Esophagus muscularis mucosa (tissue), 4 donors: Measurements from ENCODE around the gene HK2.

Experiments
- CTCF ChIP-seq, 3 experiments: fragments of 200-600 bp in 2 of 3; fragments of 450-650 bp in 1 of 3; sonication (generic) in 2 of 3; IDR thresholded peaks; one replicate each; pipeline ENCODE4 v1.5.1; 2017 to 2019; ENCODE audit warnings: antibody characterized with exemption in 3 of 3, mild to moderate bottlenecking in 2 of 3, moderate library complexity in 1 of 3
- EP300 ChIP-seq: sonication (generic); formaldehyde crosslinking; IDR thresholded peaks from one replicate; pipeline ENCODE4 v1.6.1; 2017; ENCODE audit warnings: antibody characterized with exemption
- POLR2A ChIP-seq: fragments of 450-650 bp; IDR thresholded peaks from one replicate; pipeline ENCODE4 v1.6.1; 2017; ENCODE audit warnings: antibody characterized with exemption, moderate library complexity, mild to moderate bottlenecking, low read depth
- POLR2AphosphoS5 ChIP-seq, 2 donors: sonication (generic); formaldehyde crosslinking; IDR thresholded peaks; one replicate each; pipeline ENCODE4 v1.6.1; 2017; ENCODE audit warnings: antibody characterized with exemption in 2 of 2

- TF ChIP-seq CTCF (IDR thresholded peaks at IDR 0.05) (no peak), POLR2A (no peak), POLR2AphosphoS5 (IDR thresholded peaks at IDR 0.05) (peak; percentile 14 to 49), EP300 (no peak)
These were observed 10.0 kb downstream of the HK2 start for GRCh38 chr2:74843899-74844298.
